GM08714 (cell line): Measurements from ENCODE around the gene MCF2L2.
A peak's percentile ranks its signal among the peaks of the same experiment; 100 is the strongest.

Experiments used
- H3K4me3 ChIP-seq: fragments of 200-500 bp; sonication (Bioruptor generic); 2 replicates; pipeline ENCODE4 v1.5.1; 2014; ENCODE audit warnings: mild to moderate bottlenecking, low read length, inconsistent platforms
- ZNF274 ChIP-seq: IDR thresholded peaks from 2 replicates; pipeline ENCODE4 v1.6.1; 2012; ENCODE audit warnings: mild to moderate bottlenecking, low read depth, low read length

The MCF2L2 gene

DNA sequence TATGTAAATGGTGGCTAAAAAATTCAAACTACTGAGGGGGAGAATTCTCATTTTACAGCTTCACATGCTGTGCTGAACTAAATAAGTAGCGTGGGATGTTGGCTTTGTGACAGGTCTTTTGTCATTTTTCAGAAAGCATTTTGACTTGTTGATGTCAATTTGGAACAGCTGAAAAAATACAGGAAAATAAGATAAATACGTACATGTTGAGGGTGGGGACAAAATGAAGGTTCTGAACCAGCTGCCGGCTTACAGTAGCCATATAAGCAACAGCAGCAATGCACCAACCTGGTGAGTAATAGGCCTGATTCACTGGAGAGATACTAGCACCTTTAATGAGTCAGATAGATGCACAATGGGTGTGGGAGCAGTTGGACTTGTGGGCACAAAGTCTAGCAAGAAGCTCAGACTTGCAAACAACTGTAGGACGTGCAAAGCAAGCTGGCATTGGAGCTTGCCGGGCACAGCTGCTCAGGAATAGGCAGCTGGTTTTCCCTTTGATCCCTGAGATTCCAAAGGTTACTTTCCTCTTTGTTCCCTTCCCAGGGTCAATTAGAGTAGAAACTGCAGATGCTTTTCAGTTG is 162.5 kb downstream of the MCF2L2 start:
- no peak for TF ChIP-seq ZNF274
- no peak overlapping the region for H3K4me3 ChIP-seq

DNA sequence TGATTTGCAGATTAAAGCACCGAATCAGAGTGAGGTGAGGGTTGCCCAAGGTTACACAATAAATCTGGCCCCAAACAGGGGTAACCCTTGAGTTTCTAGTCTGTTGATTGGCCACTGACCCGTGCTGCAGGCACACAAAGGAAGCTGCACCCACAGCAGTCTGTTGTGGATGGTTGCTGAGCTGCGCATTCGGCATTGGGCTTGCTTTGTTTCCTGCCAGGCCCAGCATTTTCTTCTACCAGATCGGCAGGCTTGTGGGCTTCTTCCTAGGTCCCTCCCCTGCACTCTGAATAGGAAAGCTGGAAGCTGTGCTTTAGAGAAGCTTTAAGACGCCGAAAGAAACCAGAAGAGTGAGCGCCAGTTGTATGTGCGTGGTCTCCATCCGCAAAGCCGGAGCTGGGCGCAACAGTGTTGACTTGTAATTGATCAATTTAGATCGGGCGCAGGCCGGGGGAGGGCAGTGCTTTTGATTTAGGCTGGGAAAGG is 163.2 kb downstream of the MCF2L2 start:
- no peak for TF ChIP-seq ZNF274
- H3K4me3 ChIP-seq = no peak overlapping the region

DNA sequence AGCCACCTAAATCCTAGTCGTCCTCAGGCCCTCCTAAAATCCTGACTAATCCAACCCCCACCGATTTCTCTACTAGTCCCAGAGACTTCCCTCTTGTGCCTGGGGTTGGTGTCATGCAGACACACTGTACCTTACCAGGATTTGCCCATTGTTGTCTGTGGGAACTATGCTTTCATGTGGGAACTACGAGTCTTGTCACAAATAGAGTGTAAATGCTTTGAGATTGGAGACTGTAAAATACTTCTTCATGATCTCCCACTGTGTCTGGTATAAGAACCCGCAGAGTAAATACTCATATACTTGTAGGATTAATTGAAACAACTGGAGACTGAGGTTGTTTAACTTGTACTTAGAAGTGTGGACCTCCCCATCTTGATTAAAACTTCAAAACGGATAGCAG is 164.2 kb downstream of the MCF2L2 start:
- no peak overlapping the region for H3K4me3 ChIP-seq
- no peak for TF ChIP-seq ZNF274

DNA sequence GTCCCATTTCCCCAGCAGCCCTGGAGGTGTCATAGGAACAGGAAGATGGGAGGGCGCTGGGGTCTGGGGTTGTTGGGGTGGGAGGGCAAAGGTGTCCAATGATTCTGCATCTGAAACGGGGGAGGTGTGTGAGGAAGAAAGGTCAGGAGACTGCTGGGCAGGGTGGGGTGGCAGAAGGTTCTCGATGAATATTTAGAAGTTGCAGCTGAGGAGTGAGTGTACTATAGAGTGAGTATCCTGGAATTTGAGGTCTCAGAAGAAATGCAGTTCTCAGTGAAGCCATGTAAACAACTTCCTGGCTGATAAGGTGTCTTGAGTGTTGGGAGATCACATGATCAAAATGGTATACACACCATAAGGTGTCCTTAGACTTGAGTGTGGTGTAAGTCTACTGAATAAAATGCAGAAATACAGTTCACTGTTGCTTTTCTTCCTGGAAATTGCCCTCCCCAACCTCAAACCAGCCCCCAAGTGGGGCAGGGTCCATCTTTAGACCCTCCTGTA is 165.5 kb downstream of the MCF2L2 start:
- H3K4me3 ChIP-seq = no peak overlapping the region
- no peak for TF ChIP-seq ZNF274

DNA sequence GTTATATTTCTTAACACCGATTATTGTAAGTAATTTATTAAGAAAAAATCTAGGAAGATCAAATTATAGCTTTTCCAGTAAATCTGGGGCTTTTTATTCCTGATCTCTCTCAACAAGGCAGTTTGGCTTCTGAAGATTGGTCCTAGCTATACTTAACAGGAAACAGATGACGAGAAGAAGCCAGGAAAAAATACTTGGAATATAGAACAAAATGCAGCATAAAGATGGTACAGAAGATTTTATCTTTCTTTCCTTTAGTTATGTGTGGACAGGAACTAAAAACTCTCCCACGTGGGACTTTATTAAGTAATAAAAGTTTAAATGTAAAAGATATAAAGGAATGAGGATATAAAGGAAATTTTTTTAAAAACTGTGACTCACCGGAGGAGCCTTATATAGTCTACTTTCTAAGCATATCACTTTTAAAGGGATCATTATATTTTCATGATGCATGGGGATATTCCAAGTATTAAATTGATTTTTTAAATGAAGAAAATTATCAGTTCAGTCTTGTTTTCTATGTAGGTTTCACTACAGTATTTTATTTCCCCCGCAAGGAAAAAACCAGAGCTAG is 167.2 kb downstream of the MCF2L2 start:
- H3K4me3 ChIP-seq = no peak overlapping the region
- no peak for TF ChIP-seq ZNF274

DNA sequence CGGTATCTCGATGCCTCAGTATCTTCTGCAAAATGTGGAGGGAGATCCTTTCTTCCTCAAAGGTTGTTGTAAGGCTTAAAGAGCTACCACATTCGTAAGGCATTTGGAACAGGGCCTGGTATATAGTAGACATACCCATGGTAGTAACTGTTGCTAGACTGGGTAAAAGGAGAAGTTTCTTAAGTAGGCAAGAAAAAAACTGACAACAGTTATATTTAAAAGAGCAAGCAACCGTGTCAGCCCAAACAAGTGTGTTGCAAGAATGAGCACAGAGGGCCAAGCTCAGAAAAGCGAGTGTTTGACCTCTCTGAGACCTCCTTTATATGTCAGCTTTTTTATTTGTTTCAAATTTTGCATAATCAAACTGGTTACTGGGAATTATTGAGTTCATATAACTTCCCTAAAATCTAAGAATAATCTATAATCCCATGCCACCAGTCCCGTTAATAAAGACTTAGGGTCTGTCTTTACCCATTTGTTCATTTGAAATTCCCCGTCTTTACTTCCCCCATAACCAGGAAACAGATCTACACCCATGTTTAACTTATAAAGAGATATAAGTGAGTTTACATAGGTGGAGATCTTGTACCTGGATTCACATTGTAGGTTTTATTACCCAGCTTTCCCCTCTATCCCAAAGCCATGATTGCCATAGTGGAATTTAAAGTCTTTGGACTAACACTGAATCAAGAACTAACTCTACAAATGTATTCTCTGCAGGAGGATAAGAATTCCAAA is 168.1 kb downstream of the MCF2L2 start:
- no peak for TF ChIP-seq ZNF274
- no peak overlapping the region for H3K4me3 ChIP-seq

DNA sequence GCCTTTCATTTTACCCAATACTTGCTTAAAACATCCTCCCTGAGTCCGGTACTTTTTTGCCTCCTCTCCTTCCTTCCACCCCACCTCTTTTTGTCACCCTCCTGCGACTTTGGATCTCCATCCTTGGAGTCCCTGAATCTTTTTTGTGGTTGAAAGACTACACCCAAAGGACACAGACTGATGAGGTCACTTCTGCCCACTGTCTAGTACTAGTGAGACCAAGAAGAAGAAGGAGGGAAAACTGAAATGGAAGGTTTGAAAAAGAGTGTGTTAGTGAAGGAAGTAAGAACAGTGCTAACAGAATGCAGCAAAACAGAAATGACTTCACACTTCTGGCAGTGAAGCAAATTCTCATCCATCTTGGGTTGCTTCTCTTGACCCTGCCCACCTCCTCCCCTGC is 168.8 kb downstream of the MCF2L2 start:
- no peak for TF ChIP-seq ZNF274
- H3K4me3 ChIP-seq = no peak overlapping the region

DNA sequence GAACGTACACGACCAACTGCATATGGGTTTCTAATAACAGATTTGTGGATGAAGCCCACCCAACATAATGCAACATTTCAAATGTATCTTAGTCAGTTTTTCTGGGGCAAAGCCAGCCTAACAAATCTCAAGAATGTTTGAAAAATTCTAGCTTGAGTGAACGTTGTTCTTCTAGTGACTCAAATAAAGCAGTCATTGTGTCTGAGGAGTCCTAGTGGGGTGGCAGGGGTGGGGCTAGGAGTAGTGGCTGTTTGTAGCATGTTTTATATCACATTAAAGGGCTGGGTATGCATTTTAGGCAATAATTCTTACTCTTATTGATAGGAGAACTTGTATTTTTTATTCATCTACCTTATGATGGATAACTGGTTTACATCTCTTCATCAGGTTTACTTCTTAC is 169.3 kb downstream of the MCF2L2 start:
- no peak overlapping the region for H3K4me3 ChIP-seq
- TF ChIP-seq ZNF274 = no peak

DNA sequence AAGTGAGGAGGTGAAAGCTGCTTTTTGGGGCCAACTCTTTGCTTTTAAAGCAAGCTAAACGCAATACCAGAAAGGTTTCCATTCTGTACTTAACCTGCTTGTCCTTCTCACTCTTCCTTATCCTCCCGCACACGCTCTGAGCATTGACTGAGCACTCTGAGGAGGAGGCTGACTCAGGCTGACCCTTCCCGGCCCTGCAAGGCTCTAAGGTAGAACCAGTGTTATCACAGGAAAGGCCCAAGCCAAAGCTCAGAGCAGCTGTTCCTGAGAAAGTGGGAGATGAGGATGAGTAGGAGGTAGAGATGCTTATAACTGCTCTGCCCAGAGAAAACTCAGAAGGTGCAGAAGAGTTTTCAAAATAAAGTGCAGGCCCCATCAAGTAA is 173.1 kb downstream of the MCF2L2 start:
- no peak for TF ChIP-seq ZNF274
- H3K4me3 ChIP-seq = no peak overlapping the region

DNA sequence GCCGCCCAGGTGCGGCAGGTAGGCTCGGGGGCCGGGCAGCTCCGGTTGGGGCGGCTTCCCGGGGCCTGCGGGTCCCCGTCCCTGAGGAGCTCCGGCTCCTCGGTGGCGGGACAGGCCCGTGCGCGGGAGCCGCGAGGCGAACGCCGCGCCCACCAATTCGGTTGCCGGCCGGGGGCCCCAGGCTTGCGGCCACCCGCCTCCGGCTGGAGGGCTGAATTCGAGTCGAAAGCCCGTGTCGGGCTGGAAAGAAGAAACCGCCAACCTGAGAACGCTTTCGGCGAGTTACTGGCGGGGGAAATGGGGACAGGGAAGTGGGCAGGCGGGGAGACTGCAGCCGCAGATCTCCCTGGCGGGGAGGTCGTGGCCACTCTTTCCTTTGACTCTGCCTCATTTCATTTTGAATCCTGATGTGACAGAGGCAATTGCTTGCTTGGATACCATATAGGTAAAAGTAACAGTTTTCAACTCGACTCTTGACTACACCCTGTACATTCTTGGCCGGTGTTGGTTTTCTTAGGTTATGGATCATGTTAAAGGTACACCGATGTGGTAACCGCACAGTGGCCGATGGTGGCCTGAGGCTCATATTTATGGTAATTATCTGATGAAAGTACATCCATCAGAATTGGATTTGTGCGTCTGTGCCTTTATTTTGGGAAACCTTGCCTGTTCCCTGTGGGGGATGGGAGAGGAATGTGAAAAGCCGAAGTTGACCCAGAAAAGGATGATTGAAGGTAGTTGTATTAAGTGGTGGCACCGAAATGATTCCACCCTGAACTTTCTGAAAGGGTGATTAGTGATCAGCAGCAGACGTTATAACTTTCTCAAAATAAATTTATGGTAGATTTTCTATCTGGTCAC is 173.7 kb downstream of the MCF2L2 start:
- peak overlapping the region; percentile 47; the same call in 1 of the 2 replicates for H3K4me3 ChIP-seq
- TF ChIP-seq ZNF274 = no peak

DNA sequence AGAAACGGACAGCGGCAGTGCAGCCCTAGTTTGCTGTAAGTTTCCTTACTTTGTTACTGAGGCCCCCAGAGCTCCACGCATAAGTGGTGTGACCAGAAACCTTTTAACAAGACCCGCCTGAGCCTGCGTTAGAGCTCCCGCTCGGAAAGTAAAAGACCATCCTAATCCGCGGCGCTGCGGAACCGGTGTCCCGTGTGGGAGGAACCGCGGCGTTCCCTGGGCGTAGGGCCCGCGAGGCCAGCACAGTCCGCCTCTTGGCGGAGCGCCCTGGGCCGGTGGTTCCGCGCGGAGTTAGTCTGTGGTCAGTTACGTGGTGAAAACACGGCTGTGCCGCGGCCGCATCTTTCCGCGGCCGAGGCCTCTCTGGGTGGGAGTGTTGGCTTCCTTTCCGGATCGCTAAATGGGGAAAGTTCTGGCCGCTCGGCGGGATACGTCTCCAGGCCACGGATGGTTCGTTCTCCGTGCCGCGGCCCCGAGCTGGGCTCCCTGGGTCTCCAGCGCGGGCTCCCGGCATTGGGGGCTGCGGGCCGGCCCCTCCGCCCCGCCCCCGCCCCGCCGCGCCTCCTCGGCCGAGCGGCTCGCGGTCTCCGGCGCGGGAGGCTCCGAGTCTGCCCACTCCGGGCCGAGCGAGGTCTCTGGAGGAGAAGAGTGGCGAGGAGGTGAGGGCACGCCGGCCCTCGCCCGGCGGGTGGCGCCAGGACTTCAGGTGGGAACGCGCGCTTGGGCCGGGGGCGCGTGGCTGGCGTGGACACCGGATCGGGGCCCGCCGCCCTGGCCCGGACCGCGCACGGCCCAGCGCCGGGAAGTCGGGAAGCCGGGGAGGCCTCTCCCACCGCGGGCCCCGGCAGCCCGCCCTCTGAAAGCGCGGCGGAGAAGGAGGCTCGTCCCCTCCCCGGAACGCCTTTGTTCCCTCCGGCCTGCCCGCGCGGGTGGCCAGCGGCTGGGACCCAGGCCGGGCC is 174.6 kb downstream of the MCF2L2 start:
- TF ChIP-seq ZNF274 = no peak
- peak overlapping the region; percentile 47; the same call in 1 of the 2 replicates for H3K4me3 ChIP-seq

DNA sequence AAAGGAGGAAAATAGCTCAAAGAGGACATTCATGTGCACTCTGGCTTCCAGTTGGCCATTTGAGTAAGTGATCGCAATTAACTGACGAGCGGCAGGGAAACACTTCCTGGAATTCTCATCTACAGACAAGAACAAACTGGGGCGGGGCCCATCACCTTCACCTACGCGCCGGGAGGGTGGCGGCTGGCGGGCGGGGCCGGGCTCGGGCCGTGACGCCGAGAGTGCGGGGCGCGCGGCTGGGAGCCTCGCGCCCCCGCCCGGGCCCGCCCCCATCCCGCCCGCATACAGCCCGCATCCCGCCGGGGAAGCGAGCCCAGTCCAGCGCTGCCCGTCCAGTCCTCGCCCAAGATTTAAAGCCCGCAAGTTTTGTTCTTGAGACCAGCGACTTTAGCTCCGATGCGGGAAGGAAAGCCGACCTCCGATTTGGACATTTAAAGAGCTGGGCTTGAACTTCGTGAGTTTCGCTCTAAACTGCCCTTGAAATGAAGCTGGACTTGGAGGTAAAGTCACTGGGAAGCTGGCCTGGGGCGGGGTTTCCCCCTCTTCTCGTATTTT is 175.4 kb downstream of the MCF2L2 start, which contains the start of gene B3GNT5:
B3GNT5 (plus strand) TSS at position 281 of the 555 bp plus-strand sequence. CDS start 16,546 bp downstream, outside the sequence.
- peak within 1 kb of the TSS; percentile 47; the same call in 1 of the 2 replicates for H3K4me3 ChIP-seq
- TF ChIP-seq ZNF274 = no peak

DNA sequence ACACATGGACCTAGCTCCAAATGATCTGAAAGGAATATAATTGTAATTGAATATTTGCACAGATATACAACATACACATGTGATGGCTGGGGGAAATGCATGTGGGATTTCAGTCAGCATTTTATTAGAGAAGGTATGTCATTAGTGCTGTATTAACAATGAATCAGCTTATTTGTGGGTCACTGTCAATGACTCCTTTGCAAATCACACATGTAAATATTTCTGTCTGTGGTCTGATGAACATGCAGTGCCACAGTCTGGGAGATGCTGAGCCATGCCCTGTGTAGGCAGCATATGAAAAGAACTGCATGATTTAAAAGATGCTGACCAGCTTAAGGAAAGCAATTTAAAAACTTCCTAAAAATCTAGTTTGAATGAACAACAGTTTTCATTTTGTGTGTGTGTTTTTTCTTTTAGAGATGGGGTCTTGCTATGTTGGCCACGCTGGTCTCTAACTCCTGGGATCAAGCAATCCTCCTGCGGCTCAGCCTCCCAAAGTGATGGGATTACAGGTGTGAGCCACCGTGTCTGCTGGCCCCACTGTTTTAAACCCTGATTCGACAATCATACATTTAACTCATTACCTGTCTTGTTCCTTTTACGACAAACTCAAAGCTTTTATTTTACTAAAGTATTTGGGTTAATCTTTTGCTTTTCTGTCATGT is 176.2 kb downstream of the MCF2L2 start:
- no peak for TF ChIP-seq ZNF274
- no peak overlapping the region for H3K4me3 ChIP-seq
